WTC11 (cell line): ENCODE results near the gene PDZRN3.

Experiments used
- ESRRA ChIP-seq: sonication (generic); formaldehyde crosslinking; IDR thresholded peaks from 2 replicates; pipeline ENCODE4 v1.8.1; 2022; ENCODE audit warnings: mild to moderate bottlenecking, missing genetic modification reagents, borderline replicate concordance
- FOXJ3 ChIP-seq: sonication (generic); formaldehyde crosslinking; IDR thresholded peaks from 2 replicates; pipeline ENCODE4 v1.9.0; 2021; ENCODE audit warnings: missing genetic modification reagents, mild to moderate bottlenecking, borderline replicate concordance
- RELA ChIP-seq: sonication (generic); formaldehyde crosslinking; IDR thresholded peaks from 2 replicates; pipeline ENCODE4 v1.8.1; 2022; ENCODE audit warnings: missing genetic modification reagents, mild to moderate bottlenecking, borderline replicate concordance
- TF ChIP-seq, protein P1 (sequence below): fragments of 250-450 bp; sonication (Bioruptor Pico); IDR thresholded peaks from 2 replicates; pipeline ENCODE4 v2.1.2; 2022; ENCODE audit warnings: mild to moderate bottlenecking, moderate library complexity
- TF ChIP-seq, protein P2 (sequence below): sonication (generic); formaldehyde crosslinking; IDR thresholded peaks from 2 replicates; pipeline ENCODE4 v1.8.1; 2023; ENCODE audit warnings: mild to moderate bottlenecking, missing genetic modification reagents, moderate library complexity
- TF ChIP-seq, protein P3 (sequence below): sonication (generic); formaldehyde crosslinking; IDR thresholded peaks from 2 replicates; pipeline ENCODE4 v1.8.0; 2022; ENCODE audit warnings: mild to moderate bottlenecking, missing genetic modification reagents
- TF ChIP-seq, protein P4 (sequence below): fragments of 200-600 bp; IDR thresholded peaks from 2 replicates; pipeline ENCODE4 v1.8.0; 2022; ENCODE audit warnings: antibody characterized with exemption

DNA sequence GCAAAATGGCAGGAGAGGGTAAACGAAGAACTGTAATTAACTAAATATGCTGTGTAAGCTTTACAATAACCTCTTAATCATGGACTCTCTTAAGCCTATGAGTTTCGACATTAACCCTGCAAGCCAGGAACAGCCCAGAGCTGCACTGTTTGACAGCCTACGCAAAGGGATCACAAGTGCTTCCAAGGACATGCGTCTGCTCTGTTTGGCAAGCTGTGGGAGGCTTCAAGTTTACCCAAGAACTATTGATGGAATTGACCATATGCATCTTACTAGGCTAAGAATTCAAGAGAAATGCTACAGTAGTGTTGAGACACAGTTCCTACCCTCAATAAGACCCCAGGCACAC, 66.0 kb downstream of the PDZRN3 start:
- TF ChIP-seq, protein P1, sequence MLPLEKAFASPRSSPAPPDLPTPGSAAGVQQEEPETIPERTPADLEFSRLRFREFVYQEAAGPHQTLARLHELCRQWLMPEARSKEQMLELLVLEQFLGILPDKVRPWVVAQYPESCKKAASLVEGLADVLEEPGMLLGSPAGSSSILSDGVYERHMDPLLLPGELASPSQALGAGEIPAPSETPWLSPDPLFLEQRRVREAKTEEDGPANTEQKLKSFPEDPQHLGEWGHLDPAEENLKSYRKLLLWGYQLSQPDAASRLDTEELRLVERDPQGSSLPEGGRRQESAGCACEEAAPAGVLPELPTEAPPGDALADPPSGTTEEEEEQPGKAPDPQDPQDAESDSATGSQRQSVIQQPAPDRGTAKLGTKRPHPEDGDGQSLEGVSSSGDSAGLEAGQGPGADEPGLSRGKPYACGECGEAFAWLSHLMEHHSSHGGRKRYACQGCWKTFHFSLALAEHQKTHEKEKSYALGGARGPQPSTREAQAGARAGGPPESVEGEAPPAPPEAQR (CRISPR knock-in tag): no peak
- TF ChIP-seq FOXJ3 (CRISPR knock-in tag) (no peak), ESRRA (CRISPR knock-in tag) (no peak), RELA (CRISPR knock-in tag) (no peak)
- TF ChIP-seq, protein P2, sequence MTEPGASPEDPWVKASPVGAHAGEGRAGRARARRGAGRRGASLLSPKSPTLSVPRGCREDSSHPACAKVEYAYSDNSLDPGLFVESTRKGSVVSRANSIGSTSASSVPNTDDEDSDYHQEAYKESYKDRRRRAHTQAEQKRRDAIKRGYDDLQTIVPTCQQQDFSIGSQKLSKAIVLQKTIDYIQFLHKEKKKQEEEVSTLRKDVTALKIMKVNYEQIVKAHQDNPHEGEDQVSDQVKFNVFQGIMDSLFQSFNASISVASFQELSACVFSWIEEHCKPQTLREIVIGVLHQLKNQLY: no peak
- TF ChIP-seq, protein P3, sequence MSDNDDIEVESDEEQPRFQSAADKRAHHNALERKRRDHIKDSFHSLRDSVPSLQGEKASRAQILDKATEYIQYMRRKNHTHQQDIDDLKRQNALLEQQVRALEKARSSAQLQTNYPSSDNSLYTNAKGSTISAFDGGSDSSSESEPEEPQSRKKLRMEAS: no peak
- TF ChIP-seq, protein P4, sequence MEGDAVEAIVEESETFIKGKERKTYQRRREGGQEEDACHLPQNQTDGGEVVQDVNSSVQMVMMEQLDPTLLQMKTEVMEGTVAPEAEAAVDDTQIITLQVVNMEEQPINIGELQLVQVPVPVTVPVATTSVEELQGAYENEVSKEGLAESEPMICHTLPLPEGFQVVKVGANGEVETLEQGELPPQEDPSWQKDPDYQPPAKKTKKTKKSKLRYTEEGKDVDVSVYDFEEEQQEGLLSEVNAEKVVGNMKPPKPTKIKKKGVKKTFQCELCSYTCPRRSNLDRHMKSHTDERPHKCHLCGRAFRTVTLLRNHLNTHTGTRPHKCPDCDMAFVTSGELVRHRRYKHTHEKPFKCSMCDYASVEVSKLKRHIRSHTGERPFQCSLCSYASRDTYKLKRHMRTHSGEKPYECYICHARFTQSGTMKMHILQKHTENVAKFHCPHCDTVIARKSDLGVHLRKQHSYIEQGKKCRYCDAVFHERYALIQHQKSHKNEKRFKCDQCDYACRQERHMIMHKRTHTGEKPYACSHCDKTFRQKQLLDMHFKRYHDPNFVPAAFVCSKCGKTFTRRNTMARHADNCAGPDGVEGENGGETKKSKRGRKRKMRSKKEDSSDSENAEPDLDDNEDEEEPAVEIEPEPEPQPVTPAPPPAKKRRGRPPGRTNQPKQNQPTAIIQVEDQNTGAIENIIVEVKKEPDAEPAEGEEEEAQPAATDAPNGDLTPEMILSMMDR: no peak
